Inflammatory macrophage (primary cell): Measurements from ENCODE around the gene VWA2.
"Not testable (repeated sequence)": the region's sequence is repeated elsewhere in the genome, so short reads cannot be mapped to it uniquely, and the experiment has no call there.

Experiments
- DNase-seq, 2 donors: peaks; one replicate each; pipeline ENCODE4 v3.0.0-alpha.2; 2020 to 2022

VWA2 gene

GRCh38 chr10:114320249-114321116 lies 81.4 kb downstream of the VWA2 start:
- no peak for DNase-seq

GRCh38 chr10:114322344-114322743 lies 83.3 kb downstream of the VWA2 start:
- DNase-seq: no peak

GRCh38 chr10:114323023-114323422 lies 84.0 kb downstream of the VWA2 start:
- no peak for DNase-seq

GRCh38 chr10:114326795-114327194 lies 87.7 kb downstream of the VWA2 start:
- DNase-seq: no peak

GRCh38 chr10:114327537-114328440 lies 88.7 kb downstream of the VWA2 start:
- DNase-seq: no peak

GRCh38 chr10:114328441-114328812 lies 89.4 kb downstream of the VWA2 start:
- no peak for DNase-seq

GRCh38 chr10:114328874-114329273 lies 89.8 kb downstream of the VWA2 start:
- no peak for DNase-seq

- no peak for DNase-seq
Measured at GRCh38 chr10:114329634-114330365, 90.7 kb downstream of the VWA2 start.

- no peak for DNase-seq
Measured at GRCh38 chr10:114332301-114333192, 93.5 kb downstream of the VWA2 start.

GRCh38 chr10:114333441-114333840 lies 94.4 kb downstream of the VWA2 start:
- DNase-seq: not testable (repeated sequence)

GRCh38 chr10:114334301-114334700 lies 95.2 kb downstream of the VWA2 start:
- no peak for DNase-seq

GRCh38 chr10:114335614-114336013 lies 96.6 kb downstream of the VWA2 start:
- DNase-seq: no peak

GRCh38 chr10:114336823-114337509 lies 97.9 kb downstream of the VWA2 start:
- no peak for DNase-seq

GRCh38 chr10:114337510-114338462 lies 98.7 kb downstream of the VWA2 start:
- no peak for DNase-seq

- DNase-seq: no peak
Measured at GRCh38 chr10:114340816-114341215, 101.8 kb downstream of the VWA2 start.
